ENCODE measurements around the gene ALDH1A3.

ALDH1A3 gene

DNA sequence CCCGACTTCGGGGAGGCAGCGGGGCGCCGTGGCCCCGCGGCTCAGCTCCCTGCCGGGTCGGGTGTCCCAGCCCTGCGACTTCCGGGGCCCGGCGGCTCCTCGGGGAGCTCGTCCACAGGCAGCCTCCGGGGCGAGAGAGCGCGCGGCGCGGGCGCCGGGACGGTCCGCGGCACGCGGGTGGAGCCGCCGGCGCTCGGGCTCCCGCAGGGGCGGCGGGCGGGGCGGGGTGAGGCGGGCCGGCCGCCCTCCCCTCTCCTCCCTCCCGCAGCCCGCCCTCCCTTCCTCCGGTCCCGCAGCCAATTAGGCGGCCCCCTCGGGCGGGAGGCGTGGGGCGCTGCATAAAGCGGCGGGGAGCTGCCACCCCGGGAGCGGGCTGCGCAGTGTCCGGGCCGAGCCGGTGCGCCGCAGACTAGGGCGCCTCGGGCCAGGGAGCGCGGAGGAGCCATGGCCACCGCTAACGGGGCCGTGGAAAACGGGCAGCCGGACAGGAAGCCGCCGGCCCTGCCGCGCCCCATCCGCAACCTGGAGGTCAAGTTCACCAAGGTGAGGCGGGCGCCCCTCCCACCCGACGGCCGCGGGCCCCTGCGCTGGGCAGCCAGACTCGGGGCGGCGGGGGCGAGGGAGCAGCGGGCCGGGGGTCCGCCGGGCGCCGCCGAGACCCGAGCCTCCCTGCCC is at the start of gene ALDH1A3:
Gene ALDH1A3, plus strand, starts transcription at position 368 of the 675 bp plus-strand sequence. Its CDS starts 77 bp downstream, at position 445.
- H3K4me3 ChIP-seq (ENCODE audit: low read depth, low read length): peak within 1 kb of the TSS; percentile 80
- H3K79me2 ChIP-seq (ENCODE audit: control insufficient read depth, insufficient read depth, low read length, unreplicated experiment): no peaks in the 10 kb centered on the region
- H2AFZ ChIP-seq (ENCODE audit: low read length, unreplicated experiment): peak within 1 kb of the TSS; percentile 65
- no peak within 1 kb of the TSS for H3K27ac ChIP-seq (ENCODE audit: low read depth, low read length)
- H3K27me3 ChIP-seq (ENCODE audit: insufficient read depth, low read length): peaks cover 15% of the 10 kb centered on the region; the same call in 1 of the 2 replicates
- no peaks in the 10 kb centered on the region for H3K36me3 ChIP-seq (ENCODE audit: insufficient read depth, low read length)
- H3K4me1 ChIP-seq (ENCODE audit: control insufficient read depth, insufficient read depth, low read length, unreplicated experiment): no peaks in the 10 kb centered on the region

DNA sequence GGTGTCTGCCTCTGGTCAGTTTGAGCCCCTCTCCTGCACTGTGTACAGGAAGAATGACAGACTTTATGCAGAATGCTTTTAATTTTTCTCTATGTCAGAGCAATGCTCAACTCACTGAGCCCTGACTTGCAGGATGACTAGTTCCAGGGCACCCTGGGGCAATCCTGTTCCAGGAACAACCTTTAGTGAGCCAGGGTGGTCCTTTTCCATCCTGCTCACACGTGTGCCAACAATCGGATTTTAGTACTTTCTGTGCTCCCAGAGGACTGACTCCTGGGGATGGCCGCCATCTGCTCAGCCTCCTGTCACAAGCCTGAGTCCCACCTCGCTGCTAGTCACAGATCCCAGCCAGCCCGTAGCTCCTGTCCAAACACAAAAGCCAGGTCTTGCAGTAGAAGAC is 48.2 kb upstream of the ALDH1A3 start:
- no peaks in the 10 kb centered on the region for H3K27me3 ChIP-seq (ENCODE audit: insufficient read depth, low read length)
- no peak overlapping the region for H3K4me3 ChIP-seq (ENCODE audit: low read depth, low read length)
- H3K27ac ChIP-seq (ENCODE audit: low read depth, low read length): no peak overlapping the region
- no peaks in the 10 kb centered on the region for H3K79me2 ChIP-seq (ENCODE audit: control insufficient read depth, insufficient read depth, low read length, unreplicated experiment)
- no peak overlapping the region for H2AFZ ChIP-seq (ENCODE audit: low read length, unreplicated experiment)
- no peaks in the 10 kb centered on the region for H3K4me1 ChIP-seq (ENCODE audit: control insufficient read depth, insufficient read depth, low read length, unreplicated experiment)
- no peaks in the 10 kb centered on the region for H3K36me3 ChIP-seq (ENCODE audit: insufficient read depth, low read length)

DNA sequence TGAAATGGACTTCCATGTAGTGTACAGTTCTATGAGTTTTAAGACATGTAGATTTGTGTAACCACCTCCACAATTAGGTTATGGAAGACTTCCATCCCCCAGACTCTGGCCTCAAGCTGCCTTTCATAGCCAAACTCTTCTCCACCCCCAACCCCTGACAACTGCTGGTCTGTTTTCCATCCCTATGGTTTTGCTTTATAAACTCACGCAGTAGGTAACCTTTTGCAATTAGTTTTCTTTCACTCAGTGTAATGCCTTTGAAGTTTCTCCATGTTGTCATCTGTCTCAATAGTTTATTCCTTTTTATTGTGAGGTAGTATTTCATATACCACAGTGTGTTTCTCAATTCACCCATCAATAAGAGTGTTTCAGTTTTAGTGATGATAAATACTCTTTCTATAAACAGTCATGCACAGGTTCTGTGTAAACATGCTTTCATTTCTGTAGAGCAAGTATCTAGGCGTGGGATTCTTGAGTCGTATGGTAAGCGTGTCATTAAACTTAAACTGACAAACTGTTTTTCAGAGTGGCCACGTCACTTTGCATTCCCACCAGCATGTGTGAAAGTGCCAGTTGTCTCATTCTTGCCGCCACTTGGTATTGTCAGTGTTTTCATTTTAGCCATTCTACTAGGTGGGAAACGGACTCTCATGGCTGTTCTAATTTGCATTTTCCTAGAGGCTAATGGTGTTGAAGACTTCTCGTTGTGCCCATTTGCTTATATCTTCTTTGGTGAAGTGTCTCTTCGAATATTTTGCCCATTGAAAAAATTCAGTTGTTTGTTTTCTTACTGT is 47.3 kb upstream of the ALDH1A3 start:
- H3K79me2 ChIP-seq (ENCODE audit: control insufficient read depth, insufficient read depth, low read length, unreplicated experiment): no peaks in the 10 kb centered on the region
- H3K4me3 ChIP-seq (ENCODE audit: low read depth, low read length): no peak overlapping the region
- H3K27ac ChIP-seq (ENCODE audit: low read depth, low read length): no peak overlapping the region
- no peaks in the 10 kb centered on the region for H3K27me3 ChIP-seq (ENCODE audit: insufficient read depth, low read length)
- no peaks in the 10 kb centered on the region for H3K4me1 ChIP-seq (ENCODE audit: control insufficient read depth, insufficient read depth, low read length, unreplicated experiment)
- H2AFZ ChIP-seq (ENCODE audit: low read length, unreplicated experiment): no peak overlapping the region
- no peaks in the 10 kb centered on the region for H3K36me3 ChIP-seq (ENCODE audit: insufficient read depth, low read length)

DNA sequence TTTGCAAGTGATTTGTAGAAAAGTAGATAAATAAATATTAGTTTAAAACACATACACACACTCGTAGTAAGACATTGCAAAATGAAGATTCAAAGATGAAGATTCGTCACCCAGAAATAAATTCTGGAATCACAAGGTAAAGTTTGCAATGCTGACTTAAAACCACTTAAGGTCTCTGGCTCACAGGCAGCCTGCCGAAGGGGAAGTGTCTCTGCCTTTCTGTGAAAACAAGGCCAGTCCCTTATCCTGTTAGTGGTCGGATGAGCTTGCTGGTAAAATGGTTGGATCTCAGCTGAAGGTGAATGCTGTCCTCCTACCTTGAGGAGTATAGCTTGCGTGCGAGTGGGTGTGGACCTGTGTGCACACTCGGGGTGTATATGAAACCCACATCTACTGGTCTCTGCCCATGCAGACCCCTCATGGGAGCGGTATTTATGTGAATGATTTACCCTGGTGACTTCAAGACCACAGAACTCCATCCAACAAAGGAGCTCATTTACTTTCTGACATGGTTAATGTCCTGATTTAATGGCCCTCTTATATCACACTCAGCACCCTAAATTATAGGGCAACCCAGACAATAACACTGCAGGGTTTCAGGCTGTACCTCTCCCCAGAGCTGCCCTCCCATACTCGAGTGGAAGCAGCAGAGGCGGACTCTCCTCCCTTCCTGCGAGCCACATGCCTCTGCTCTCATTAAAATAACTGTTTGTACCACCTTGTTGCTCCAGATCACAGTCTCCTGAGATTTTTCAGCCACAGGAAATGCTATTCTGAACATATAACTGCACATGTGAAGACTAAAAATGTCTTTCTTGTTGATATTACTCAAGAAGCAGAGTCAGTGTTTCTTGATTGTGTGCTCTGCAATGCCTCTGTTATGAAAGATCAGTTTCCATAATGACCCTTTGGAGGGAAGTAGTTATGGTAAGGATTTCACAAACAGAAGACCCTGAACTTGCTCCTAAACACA is 45.9 kb upstream of the ALDH1A3 start:
- H3K4me3 ChIP-seq (ENCODE audit: low read depth, low read length): no peak overlapping the region
- no peaks in the 10 kb centered on the region for H3K79me2 ChIP-seq (ENCODE audit: control insufficient read depth, insufficient read depth, low read length, unreplicated experiment)
- H2AFZ ChIP-seq (ENCODE audit: low read length, unreplicated experiment): no peak overlapping the region
- no peak overlapping the region for H3K27ac ChIP-seq (ENCODE audit: low read depth, low read length)
- H3K36me3 ChIP-seq (ENCODE audit: insufficient read depth, low read length): no peaks in the 10 kb centered on the region
- no peaks in the 10 kb centered on the region for H3K27me3 ChIP-seq (ENCODE audit: insufficient read depth, low read length)
- H3K4me1 ChIP-seq (ENCODE audit: control insufficient read depth, insufficient read depth, low read length, unreplicated experiment): no peaks in the 10 kb centered on the region

DNA sequence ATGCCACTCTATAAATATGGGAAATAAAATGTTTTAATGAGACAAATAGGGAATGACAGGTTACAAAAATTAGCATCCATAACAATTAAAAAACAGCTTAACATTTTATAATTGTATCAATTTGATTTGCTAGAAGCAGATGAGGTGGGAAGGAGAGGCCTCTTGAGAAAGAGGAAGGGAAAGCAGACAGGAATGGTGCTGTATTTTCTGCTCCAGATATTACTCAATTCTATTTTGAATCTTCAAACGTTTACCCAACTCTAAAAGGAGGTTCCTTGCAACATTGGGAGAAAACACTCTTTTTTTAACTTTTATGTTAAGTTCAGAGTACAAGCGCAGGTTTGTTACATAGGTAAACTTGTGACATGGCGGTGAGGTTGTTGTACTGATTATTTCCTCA is 44.9 kb upstream of the ALDH1A3 start:
- Histone ChIP-seq H3K4me3 (ENCODE audit: low read depth, low read length) (no peak overlapping the region), H3K36me3 (ENCODE audit: insufficient read depth, low read length) (no peaks in the 10 kb centered on the region), H2AFZ (ENCODE audit: low read length, unreplicated experiment) (no peak overlapping the region), H3K79me2 (ENCODE audit: control insufficient read depth, insufficient read depth, low read length, unreplicated experiment) (no peaks in the 10 kb centered on the region), H3K27me3 (ENCODE audit: insufficient read depth, low read length) (no peaks in the 10 kb centered on the region), H3K27ac (ENCODE audit: low read depth, low read length) (no peak overlapping the region), H3K4me1 (ENCODE audit: control insufficient read depth, insufficient read depth, low read length, unreplicated experiment) (no peaks in the 10 kb centered on the region)

DNA sequence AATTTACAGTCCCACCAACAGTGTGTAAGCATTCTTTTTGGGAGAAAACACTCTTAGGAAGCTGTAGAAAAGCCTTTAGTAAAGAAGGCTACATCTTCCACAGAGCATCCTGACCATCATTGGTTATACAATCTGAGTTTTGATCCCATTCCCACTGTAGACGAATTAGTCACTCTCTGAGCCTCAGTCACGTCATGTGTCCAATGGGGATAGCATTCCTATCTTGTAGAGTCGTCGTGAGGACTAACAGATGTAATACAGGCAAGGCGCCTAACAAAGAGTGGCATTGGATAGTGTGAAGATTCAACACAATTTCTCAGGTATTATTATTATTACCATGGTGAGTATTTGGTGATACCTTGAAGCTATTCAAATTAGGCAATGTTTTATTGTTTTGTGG is 44.0 kb upstream of the ALDH1A3 start:
- Histone ChIP-seq H3K27me3 (ENCODE audit: insufficient read depth, low read length) (no peaks in the 10 kb centered on the region), H3K27ac (ENCODE audit: low read depth, low read length) (no peak overlapping the region), H3K36me3 (ENCODE audit: insufficient read depth, low read length) (no peaks in the 10 kb centered on the region), H3K4me1 (ENCODE audit: control insufficient read depth, insufficient read depth, low read length, unreplicated experiment) (no peaks in the 10 kb centered on the region), H3K4me3 (ENCODE audit: low read depth, low read length) (no peak overlapping the region), H3K79me2 (ENCODE audit: control insufficient read depth, insufficient read depth, low read length, unreplicated experiment) (no peaks in the 10 kb centered on the region), H2AFZ (ENCODE audit: low read length, unreplicated experiment) (no peak overlapping the region)

DNA sequence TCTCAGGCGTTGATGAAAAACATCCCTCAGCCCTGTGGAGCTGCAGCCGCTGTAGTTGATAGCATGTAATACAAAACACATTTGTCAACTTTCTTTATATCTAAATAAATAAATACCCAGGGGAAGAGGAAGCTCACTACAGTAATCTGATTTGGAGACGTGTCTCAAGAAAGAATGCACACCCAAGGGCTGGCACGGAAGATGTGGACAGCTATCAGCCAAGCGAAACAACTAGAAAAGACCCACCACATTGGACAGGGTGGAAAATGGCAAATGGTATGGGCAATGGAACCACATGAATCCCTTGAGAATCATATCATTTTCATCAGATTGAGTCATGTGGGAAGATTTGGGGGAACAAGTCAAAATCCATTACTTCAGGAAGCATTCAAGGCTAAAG is 43.1 kb upstream of the ALDH1A3 start:
- Histone ChIP-seq H3K36me3 (ENCODE audit: insufficient read depth, low read length) (no peaks in the 10 kb centered on the region), H3K79me2 (ENCODE audit: control insufficient read depth, insufficient read depth, low read length, unreplicated experiment) (no peaks in the 10 kb centered on the region), H2AFZ (ENCODE audit: low read length, unreplicated experiment) (no peak overlapping the region), H3K27ac (ENCODE audit: low read depth, low read length) (no peak overlapping the region), H3K4me1 (ENCODE audit: control insufficient read depth, insufficient read depth, low read length, unreplicated experiment) (no peaks in the 10 kb centered on the region), H3K27me3 (ENCODE audit: insufficient read depth, low read length) (no peaks in the 10 kb centered on the region), H3K4me3 (ENCODE audit: low read depth, low read length) (no peak overlapping the region)

DNA sequence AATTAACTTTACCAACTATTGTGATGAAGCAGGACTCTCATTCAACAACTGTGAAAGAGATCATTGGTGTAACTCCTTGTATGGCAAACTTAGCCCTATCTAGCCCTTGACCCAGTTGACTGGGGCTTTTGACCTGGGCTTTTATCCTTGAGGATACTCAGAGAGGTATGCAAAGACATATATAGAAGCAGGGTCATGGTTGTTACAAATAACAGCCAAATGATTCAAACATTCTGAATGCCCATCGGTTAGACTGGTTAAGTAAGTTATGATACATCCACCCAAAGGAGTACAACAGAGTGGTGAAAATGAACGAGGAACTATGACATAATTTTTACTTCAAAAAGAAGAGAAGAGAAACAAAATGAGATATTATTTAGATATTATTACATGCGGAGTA is 38.2 kb upstream of the ALDH1A3 start:
- H3K79me2 ChIP-seq (ENCODE audit: control insufficient read depth, insufficient read depth, low read length, unreplicated experiment): no peaks in the 10 kb centered on the region
- no peaks in the 10 kb centered on the region for H3K36me3 ChIP-seq (ENCODE audit: insufficient read depth, low read length)
- no peak overlapping the region for H3K27ac ChIP-seq (ENCODE audit: low read depth, low read length)
- no peaks in the 10 kb centered on the region for H3K27me3 ChIP-seq (ENCODE audit: insufficient read depth, low read length)
- no peak overlapping the region for H3K4me3 ChIP-seq (ENCODE audit: low read depth, low read length)
- H2AFZ ChIP-seq (ENCODE audit: low read length, unreplicated experiment): no peak overlapping the region
- H3K4me1 ChIP-seq (ENCODE audit: control insufficient read depth, insufficient read depth, low read length, unreplicated experiment): no peaks in the 10 kb centered on the region

DNA sequence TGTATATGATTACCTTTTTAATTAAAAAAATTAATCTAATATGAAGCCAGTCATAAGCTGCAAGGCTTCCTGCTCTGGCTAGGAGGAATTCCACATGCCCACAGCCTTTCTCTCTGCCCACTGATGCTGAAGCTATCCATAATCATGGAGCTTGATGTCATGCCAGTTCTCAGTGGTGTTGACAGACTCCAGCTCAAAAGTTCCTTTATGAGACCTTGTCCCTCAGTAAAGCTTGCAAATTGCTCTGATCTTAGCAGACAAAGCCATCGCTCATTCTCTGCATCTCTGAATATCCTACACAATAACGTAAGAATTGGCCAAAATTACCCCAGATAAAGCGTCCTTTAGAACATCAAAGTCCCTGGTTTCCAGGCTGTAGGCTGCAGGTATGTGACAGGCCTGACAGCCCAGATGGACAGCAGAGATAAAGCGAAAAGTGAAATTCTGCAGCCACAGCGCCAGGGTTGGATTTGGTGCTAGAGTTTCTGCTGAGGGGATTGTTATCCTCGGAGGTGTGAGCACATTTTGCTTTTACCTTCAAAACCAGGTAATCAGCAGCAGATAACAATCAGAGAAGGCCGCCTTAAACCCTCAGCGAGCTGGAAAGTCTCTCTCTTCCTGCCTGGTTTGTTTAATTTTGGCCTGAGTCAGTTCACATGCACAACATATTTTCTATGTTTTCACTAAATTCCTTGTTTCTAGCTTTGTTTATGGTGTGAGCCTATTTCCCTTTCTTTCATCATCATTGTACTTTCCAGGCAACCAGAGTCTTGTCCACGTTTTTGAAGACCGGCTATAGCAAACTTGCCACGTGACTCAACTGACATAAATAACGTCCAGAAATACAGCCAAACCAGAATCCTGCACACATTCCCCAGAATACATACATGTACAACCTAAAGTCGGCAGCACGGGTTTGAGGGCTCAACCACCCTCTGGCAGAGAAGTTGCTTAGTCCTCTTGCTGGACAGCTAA is 36.6 kb upstream of the ALDH1A3 start:
- Histone ChIP-seq H3K27me3 (ENCODE audit: insufficient read depth, low read length) (no peaks in the 10 kb centered on the region), H3K36me3 (ENCODE audit: insufficient read depth, low read length) (no peaks in the 10 kb centered on the region), H2AFZ (ENCODE audit: low read length, unreplicated experiment) (no peak overlapping the region), H3K4me3 (ENCODE audit: low read depth, low read length) (no peak overlapping the region), H3K79me2 (ENCODE audit: control insufficient read depth, insufficient read depth, low read length, unreplicated experiment) (no peaks in the 10 kb centered on the region), H3K4me1 (ENCODE audit: control insufficient read depth, insufficient read depth, low read length, unreplicated experiment) (no peaks in the 10 kb centered on the region), H3K27ac (ENCODE audit: low read depth, low read length) (no peak overlapping the region)
